ENCODE data around the gene WDR18.
"Not testable (repeated sequence)": the region's sequence is repeated elsewhere in the genome, so short reads cannot be mapped to it uniquely, and the experiment has no call there.

WDR18 gene

GRCh38 chr19:1015061-1015781, 31.1 kb downstream of the WDR18 start:
- Mint-ChIP-seq H3K9me3 (no peaks in the 10 kb centered on the region), H3K27me3 (no peaks in the 10 kb centered on the region), H3K27ac (no peak overlapping the region), H3K4me1 (peaks cover 29% of the 10 kb centered on the region), H3K4me3 (no peak overlapping the region), H3K36me3 (no peaks in the 10 kb centered on the region)

GRCh38 chr19:1015782-1016646, 31.9 kb downstream of the WDR18 start:
- no peaks in the 10 kb centered on the region for H3K9me3 Mint-ChIP-seq
- no peaks in the 10 kb centered on the region for H3K27me3 Mint-ChIP-seq
- H3K4me1 Mint-ChIP-seq = peaks cover 29% of the 10 kb centered on the region
- H3K4me3 Mint-ChIP-seq = peak overlapping the region; percentile 39
- H3K36me3 Mint-ChIP-seq = no peaks in the 10 kb centered on the region
- no peak overlapping the region for H3K27ac Mint-ChIP-seq

- Mint-ChIP-seq H3K36me3 (no peaks in the 10 kb centered on the region), H3K4me1 (peaks cover 31% of the 10 kb centered on the region), H3K4me3 (peak overlapping the region; percentile 59), H3K27ac (no peak overlapping the region), H3K9me3 (no peaks in the 10 kb centered on the region), H3K27me3 (no peaks in the 10 kb centered on the region)
Observed at GRCh38 chr19:1016647-1017114, 32.5 kb downstream of the WDR18 start.

- Mint-ChIP-seq H3K9me3 (no peaks in the 10 kb centered on the region), H3K27me3 (no peaks in the 10 kb centered on the region), H3K27ac (no peak overlapping the region), H3K36me3 (no peaks in the 10 kb centered on the region), H3K4me3 (peak overlapping the region; percentile 91), H3K4me1 (peaks cover 33% of the 10 kb centered on the region)
Observed at GRCh38 chr19:1017115-1017905, 33.2 kb downstream of the WDR18 start.

- no peaks in the 10 kb centered on the region for H3K36me3 Mint-ChIP-seq
- no peaks in the 10 kb centered on the region for H3K9me3 Mint-ChIP-seq
- H3K4me3 Mint-ChIP-seq = peak overlapping the region; percentile 91
- no peaks in the 10 kb centered on the region for H3K27me3 Mint-ChIP-seq
- H3K4me1 Mint-ChIP-seq = peaks cover 33% of the 10 kb centered on the region
- H3K27ac Mint-ChIP-seq = no peak overlapping the region
Observed at GRCh38 chr19:1017906-1018305, 33.8 kb downstream of the WDR18 start.

GRCh38 chr19:1018393-1018792, 34.2 kb downstream of the WDR18 start:
- Mint-ChIP-seq H3K36me3 (no peaks in the 10 kb centered on the region), H3K27ac (peak overlapping the region; percentile 30), H3K4me1 (peaks cover 33% of the 10 kb centered on the region), H3K4me3 (peak overlapping the region; percentile 91), H3K9me3 (no peaks in the 10 kb centered on the region), H3K27me3 (no peaks in the 10 kb centered on the region)

- Mint-ChIP-seq H3K4me1 (peaks cover 33% of the 10 kb centered on the region), H3K27me3 (no peaks in the 10 kb centered on the region), H3K27ac (peak overlapping the region; percentile 30), H3K9me3 (no peaks in the 10 kb centered on the region), H3K36me3 (no peaks in the 10 kb centered on the region), H3K4me3 (peak overlapping the region; percentile 91)
Observed at GRCh38 chr19:1018932-1019615, 34.9 kb downstream of the WDR18 start.

GRCh38 chr19:1019616-1019961, 35.4 kb downstream of the WDR18 start:
- Mint-ChIP-seq H3K27me3 (no peaks in the 10 kb centered on the region), H3K36me3 (no peaks in the 10 kb centered on the region), H3K9me3 (no peaks in the 10 kb centered on the region), H3K27ac (peak overlapping the region; percentile 85), H3K4me3 (peak overlapping the region; percentile 91), H3K4me1 (peaks cover 33% of the 10 kb centered on the region)

GRCh38 chr19:1019980-1020867, 36.1 kb downstream of the WDR18 start:
- Mint-ChIP-seq H3K36me3 (no peaks in the 10 kb centered on the region), H3K27ac (peak overlapping the region; percentile 85), H3K9me3 (no peaks in the 10 kb centered on the region), H3K4me1 (peaks cover 33% of the 10 kb centered on the region), H3K4me3 (peak overlapping the region; percentile 91), H3K27me3 (no peaks in the 10 kb centered on the region)

- no peaks in the 10 kb centered on the region for H3K27me3 Mint-ChIP-seq
- H3K4me1 Mint-ChIP-seq = peaks cover 34% of the 10 kb centered on the region
- H3K9me3 Mint-ChIP-seq = no peaks in the 10 kb centered on the region
- H3K27ac Mint-ChIP-seq = peak within 1 kb of the TSS; percentile 99
- H3K4me3 Mint-ChIP-seq = peak within 1 kb of the TSS; percentile 91
- H3K36me3 Mint-ChIP-seq = no peaks in the 10 kb centered on the region
Observed at GRCh38 chr19:1020868-1021425, 36.8 kb downstream of the WDR18 start, which contains the start of gene TMEM259. TSS of gene TMEM259 (minus strand) at chr19:1021123. CDS start at chr19:1020996, 127 bp downstream.

GRCh38 chr19:1023883-1024188, 39.7 kb downstream of the WDR18 start:
- H3K4me3 Mint-ChIP-seq, H3K27me3 Mint-ChIP-seq, H3K36me3 Mint-ChIP-seq, H3K9me3 Mint-ChIP-seq: not testable (repeated sequence)
- Mint-ChIP-seq H3K27ac (peak overlapping the region; percentile 65), H3K4me1 (peaks cover 15% of the 10 kb centered on the region)

- not testable (repeated sequence) for H3K36me3 Mint-ChIP-seq, H3K9me3 Mint-ChIP-seq, H3K4me3 Mint-ChIP-seq, H3K27me3 Mint-ChIP-seq
- Mint-ChIP-seq H3K27ac (peak overlapping the region; percentile 2), H3K4me1 (peaks cover 18% of the 10 kb centered on the region)
Observed at GRCh38 chr19:1025080-1025479, 40.9 kb downstream of the WDR18 start.

- peaks cover 27% of the 10 kb centered on the region for H3K4me1 Mint-ChIP-seq
- H3K9me3 Mint-ChIP-seq = no peaks in the 10 kb centered on the region
- no peaks in the 10 kb centered on the region for H3K27me3 Mint-ChIP-seq
- peak within 1 kb of the TSS; percentile 89 for H3K27ac Mint-ChIP-seq
- H3K36me3 Mint-ChIP-seq = peaks cover 2% of the 10 kb centered on the region
- peak within 1 kb of the TSS; percentile 92 for H3K4me3 Mint-ChIP-seq
Observed at GRCh38 chr19:1025960-1026782, 42.0 kb downstream of the WDR18 start, which contains the start of gene CNN2. TSS of gene CNN2 (plus strand) at chr19:1026608. CDS start at chr19:1026662, 54 bp downstream.
